NCI-H1417 treated with DMSO at 0.1 percent for 48 hours (cell line): Measurements from ENCODE around the gene CD7.

Source experiments
- DNase-seq: peaks from one replicate; lab custom pipeline; 2025; lab: John Stamatoyannopoulos, UW

CD7 gene

GRCh38 chr17:82314012-82314726 is 3.2 kb downstream of the CD7 start:
- DNase-seq, result no peak

GRCh38 chr17:82313195-82314011 is 4.0 kb downstream of the CD7 start:
- DNase-seq, result no peak

- no peak for DNase-seq
Observed at GRCh38 chr17:82311971-82312370, 5.4 kb downstream of the CD7 start.

GRCh38 chr17:82310877-82311276 is 6.5 kb downstream of the CD7 start:
- DNase-seq, result no peak

- DNase-seq, result no peak
Observed at GRCh38 chr17:82309656-82310570, 7.5 kb downstream of the CD7 start.

GRCh38 chr17:82305727-82306300 is 11.6 kb downstream of the CD7 start:
- DNase-seq, result no peak

- DNase-seq, result no peak
Observed at GRCh38 chr17:82304826-82305726, 12.3 kb downstream of the CD7 start.

- DNase-seq, result no peak
Observed at GRCh38 chr17:82303944-82304808, 13.2 kb downstream of the CD7 start.

- no peak for DNase-seq
Observed at GRCh38 chr17:82302991-82303943, 14.1 kb downstream of the CD7 start.

- no peak for DNase-seq
Observed at GRCh38 chr17:82302568-82302963, 14.8 kb downstream of the CD7 start.

- no peak for DNase-seq
Observed at GRCh38 chr17:82301916-82302567, 15.4 kb downstream of the CD7 start.

GRCh38 chr17:82301300-82301915 is 16.0 kb downstream of the CD7 start:
- no peak for DNase-seq

GRCh38 chr17:82300707-82301270 is 16.6 kb downstream of the CD7 start:
- no peak for DNase-seq

GRCh38 chr17:82300228-82300627 is 17.2 kb downstream of the CD7 start:
- no peak for DNase-seq

GRCh38 chr17:82299452-82299851 is 18.0 kb downstream of the CD7 start:
- DNase-seq, result no peak

GRCh38 chr17:82298538-82299421 is 18.6 kb downstream of the CD7 start:
- DNase-seq, result no peak
